OCI-LY3 (cell line): ENCODE results near the gene ASB8.

ENCODE experiments used
- EZH2phosphoT487 ChIP-seq: fragments of 200-600 bp; shearing (Covaris generic); IDR thresholded peaks from 2 replicates; pipeline ENCODE4 v1.6.1; 2018; ENCODE audit warnings: antibody characterized with exemption, mixed run types, low read depth
- TF ChIP-seq, protein P1 (sequence below): fragments of 200-600, 300-600 bp; sonication (generic); IDR thresholded peaks from 2 replicates; pipeline ENCODE4 v1.5.1; 2014; ENCODE audit warnings: antibody characterized with exemption, low read length, low read depth

DNA sequence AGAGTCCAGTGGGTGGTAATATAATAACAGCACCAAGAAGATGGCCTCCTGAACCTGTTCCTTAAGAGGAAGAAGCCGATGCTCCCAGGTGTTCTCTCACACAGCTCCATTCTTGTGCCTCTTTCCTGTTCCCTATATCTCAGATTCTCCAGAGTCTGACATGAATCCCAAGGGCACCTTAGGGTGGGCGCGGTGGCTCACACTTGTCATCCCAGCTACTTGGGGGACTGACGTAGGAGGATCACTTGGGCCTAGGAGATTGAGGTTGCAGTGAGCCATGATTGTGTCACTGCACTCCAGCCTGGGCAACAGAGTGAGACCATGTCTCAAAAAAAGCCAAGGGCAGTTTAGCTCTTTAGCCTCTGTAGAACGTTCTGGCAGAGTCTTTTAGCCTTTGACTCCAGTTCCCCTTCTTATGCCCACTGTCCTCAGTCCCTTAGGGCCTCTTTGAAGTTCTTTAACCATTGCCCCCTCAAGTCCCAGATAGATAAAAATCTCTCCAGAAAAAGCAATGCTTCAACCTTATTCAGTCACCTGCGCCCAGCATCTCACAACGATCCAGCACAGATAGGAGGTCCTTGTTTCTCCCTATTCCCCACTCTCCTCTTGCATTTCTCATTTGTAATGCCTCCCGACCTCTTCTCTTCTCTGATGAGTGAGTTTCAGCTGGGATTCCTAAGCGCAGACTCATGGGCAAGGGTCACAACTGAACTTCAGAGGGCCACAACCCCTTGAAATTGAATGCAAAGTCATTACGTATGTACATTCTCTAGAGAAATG is 30.8 kb upstream of the ASB8 start:
- TF ChIP-seq, protein P1, sequence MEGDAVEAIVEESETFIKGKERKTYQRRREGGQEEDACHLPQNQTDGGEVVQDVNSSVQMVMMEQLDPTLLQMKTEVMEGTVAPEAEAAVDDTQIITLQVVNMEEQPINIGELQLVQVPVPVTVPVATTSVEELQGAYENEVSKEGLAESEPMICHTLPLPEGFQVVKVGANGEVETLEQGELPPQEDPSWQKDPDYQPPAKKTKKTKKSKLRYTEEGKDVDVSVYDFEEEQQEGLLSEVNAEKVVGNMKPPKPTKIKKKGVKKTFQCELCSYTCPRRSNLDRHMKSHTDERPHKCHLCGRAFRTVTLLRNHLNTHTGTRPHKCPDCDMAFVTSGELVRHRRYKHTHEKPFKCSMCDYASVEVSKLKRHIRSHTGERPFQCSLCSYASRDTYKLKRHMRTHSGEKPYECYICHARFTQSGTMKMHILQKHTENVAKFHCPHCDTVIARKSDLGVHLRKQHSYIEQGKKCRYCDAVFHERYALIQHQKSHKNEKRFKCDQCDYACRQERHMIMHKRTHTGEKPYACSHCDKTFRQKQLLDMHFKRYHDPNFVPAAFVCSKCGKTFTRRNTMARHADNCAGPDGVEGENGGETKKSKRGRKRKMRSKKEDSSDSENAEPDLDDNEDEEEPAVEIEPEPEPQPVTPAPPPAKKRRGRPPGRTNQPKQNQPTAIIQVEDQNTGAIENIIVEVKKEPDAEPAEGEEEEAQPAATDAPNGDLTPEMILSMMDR = no peak
- no peak for TF ChIP-seq EZH2phosphoT487
